ENCODE measurements around the gene TIGD6. TPM values are rescaled to one million over a fixed set of nuclear protein-coding genes. Genes with fewer than 3 reads are reported as not detected.

TIGD6 gene
- total and polyA plus RNA-seq, 10 of the 15 experiments (the other 5 are each of a cell fraction or from before 2014, with no cell fraction given): 0.84 to 4.1 (median 2.7) TPM

DNA sequence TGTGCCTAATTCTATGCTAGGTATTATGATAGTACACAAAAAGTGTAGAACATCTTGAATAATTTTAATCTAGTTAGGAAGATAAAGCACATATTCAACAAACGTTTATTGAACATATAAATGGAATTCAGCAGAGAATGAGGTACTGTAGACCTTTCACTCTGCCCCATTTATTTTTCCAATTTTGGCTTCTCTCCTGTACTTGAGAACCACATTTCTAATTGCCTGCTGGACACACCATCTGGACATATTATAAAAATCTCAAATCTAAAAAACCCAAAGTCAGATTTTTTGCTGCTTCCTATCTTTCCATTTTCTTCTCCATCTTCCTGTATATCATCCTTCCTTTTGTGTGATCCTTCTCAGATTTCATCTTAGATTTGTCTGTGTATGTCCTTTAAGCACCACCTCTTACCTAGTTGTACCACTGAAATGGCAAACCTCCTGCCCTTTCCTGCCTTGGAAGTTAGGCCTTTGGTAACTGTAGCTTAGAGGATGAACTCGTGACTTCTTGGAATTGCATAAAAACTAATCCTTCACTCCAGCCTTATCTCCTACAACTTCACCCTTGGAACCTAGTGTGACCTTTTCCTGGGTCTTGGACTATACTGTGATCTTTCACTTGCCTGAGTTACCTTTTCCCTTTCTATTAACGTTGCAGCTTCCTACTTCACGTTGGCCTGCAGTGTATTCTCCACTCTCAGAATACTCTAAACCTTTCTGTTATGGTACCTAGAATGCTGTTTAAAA is 31.1 kb downstream of the TIGD6 start (continued):
- TF ChIP-seq ZBTB4 (CRISPR knock-in tag; IDR thresholded peaks at IDR 0.05): no peak
- no peak for TF ChIP-seq GATAD2B (conservative IDR thresholded peaks at IDR 0.05; ENCODE audit: low read depth)

DNA sequence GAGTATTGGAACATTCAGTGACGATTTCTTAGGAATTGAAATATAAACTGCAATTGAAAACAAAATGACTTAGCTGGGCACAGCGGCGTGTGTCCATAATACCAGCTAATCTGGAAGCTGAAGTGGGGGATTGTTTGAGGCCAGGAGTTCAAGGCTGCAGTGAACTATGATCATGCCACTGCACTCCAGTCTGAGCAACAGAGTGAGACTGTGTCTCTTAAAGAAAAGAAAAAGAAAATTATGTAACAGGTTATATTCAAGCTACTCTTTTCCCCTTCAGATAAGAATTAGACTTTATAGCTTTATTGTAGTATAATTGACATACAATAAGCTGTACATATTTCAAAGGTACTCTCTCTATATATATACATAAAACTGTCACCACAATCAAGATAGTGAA is 33.5 kb downstream of the TIGD6 start:
- in situ Hi-C loops (cut with MboI) (no loop called here), intact Hi-C loops (cut with micrococcal nuclease; ENCODE audit: unreplicated experiment) (loop anchor here (10.0 kb wide), 1 partner anchor 232 kb away; the partner anchor contains the start of gene PPARGC1B)
- FAIRE-seq: no peak
- Histone ChIP-seq H2AFZ (ENCODE audit: control insufficient read depth, low read depth, low read length) (no peak overlapping the region), H3K4me3 (no peak overlapping the region), H3K27me3 (replicated peaks in 1 of 2; ENCODE audit: control insufficient read depth in 2 of 2, insufficient read depth in 2 of 2, low read length in 1 of 2) (no peaks in the 10 kb centered on the region), H3K9ac (ENCODE audit: control insufficient read depth, insufficient read depth, low read length) (no peak overlapping the region), H3K9me3 (replicated peaks; ENCODE audit: control insufficient read depth, insufficient read depth, low read length) (no peaks in the 10 kb centered on the region), H3K36me3 (ENCODE audit: control insufficient read depth in 2 of 2, insufficient read depth in 2 of 2, low read length in 1 of 2) (no peaks in the 10 kb centered on the region), H3K79me2 (ENCODE audit: control insufficient read depth, insufficient read depth, low read length) (no peaks in the 10 kb centered on the region), H3K4me2 (ENCODE audit: control insufficient read depth, insufficient read depth) (no peak overlapping the region), H3K27ac (ENCODE audit: control insufficient read depth, insufficient read depth) (no peak overlapping the region), H3K4me1 (ENCODE audit: control insufficient read depth, insufficient read depth, low read length) (no peaks in the 10 kb centered on the region), H4K20me1 (ENCODE audit: control insufficient read depth, insufficient read depth) (no peaks in the 10 kb centered on the region)
- no peak for ATAC-seq
- ChIA-PET RAD21 (ENCODE audit: unreplicated experiment) (no interaction called here), POLR2A (interaction anchor here (0.6 kb wide), 1 partner anchor 107 kb away, joined by 4 read pairs; no protein-coding TSS in a partner anchor), SMC1A (ENCODE audit: uncharacterized antibody, unreplicated experiment) (interaction anchor here (0.5 to 1.8 kb wide), 7 partner anchors 32 to 335 kb away, joined by 3 to 4 read pairs (median 3); no protein-coding TSS in a partner anchor), CTCF (interaction anchor here (0.7 to 1.4 kb wide), 5 partner anchors 11 to 330 kb away, joined by 3 to 5 read pairs (median 3); no protein-coding TSS in a partner anchor)
- BruUV-seq (replicated peaks): no TSS peak
- 91% methylated on average over 3 of the region's 3 CpGs for WGBS (ENCODE audit: insufficient coverage, insufficient replicate concordance, low lambda C conversion rate, missing lambda C conversion rate)
- DNase-seq (ENCODE audit: low read depth, low spot score): no peak
- TF ChIP-seq ZBED1 (IDR thresholded peaks at IDR 0.05; ENCODE audit: borderline replicate concordance) (no peak), IRF5 (IDR thresholded peaks at IDR 0.05; ENCODE audit: borderline replicate concordance) (no peak), NRF1 (conservative IDR thresholded peaks at IDR 0.05; ENCODE audit: low read depth, low read length) (no peak), PAX5 (IDR thresholded peaks at IDR 0.05; ENCODE audit: borderline replicate concordance, low read depth, low read length) (no peak), TCF7 (IDR thresholded peaks at IDR 0.05; ENCODE audit: borderline replicate concordance) (no peak), FOS (IDR thresholded peaks at IDR 0.05; ENCODE audit: borderline replicate concordance, extremely low read depth, insufficient read length) (no peak), CHD2 (IDR thresholded peaks at IDR 0.05; ENCODE audit: borderline replicate concordance, low read depth, low read length) (no peak), TCF3 (IDR thresholded peaks at IDR 0.05; ENCODE audit: borderline replicate concordance, insufficient read depth, low read depth, low read length) (no peak), CEBPB (IDR thresholded peaks at IDR 0.05; ENCODE audit: borderline replicate concordance in 1 of 2, low read depth in 2 of 2, low read length in 2 of 2) (no peak), ZNF24 (IDR thresholded peaks at IDR 0.05) (no peak), WRNIP1 (IDR thresholded peaks at IDR 0.05; ENCODE audit: borderline replicate concordance, low read depth, low read length) (no peak), ASH2L (IDR thresholded peaks at IDR 0.05; ENCODE audit: borderline replicate concordance, low read depth) (no peak), POLR2A (IDR thresholded peaks at IDR 0.05; ENCODE audit: low read depth, low read length) (no peak), E2F4 (IDR thresholded peaks at IDR 0.05; ENCODE audit: low read depth, low read length) (no peak), CBFB (IDR thresholded peaks at IDR 0.05; ENCODE audit: low read depth) (no peak), MYB (IDR thresholded peaks at IDR 0.05; ENCODE audit: borderline replicate concordance, low read depth, low read length) (no peak)

All from GM12878 (cell line).